ENCODE results near the gene NDUFV1.

DNA sequence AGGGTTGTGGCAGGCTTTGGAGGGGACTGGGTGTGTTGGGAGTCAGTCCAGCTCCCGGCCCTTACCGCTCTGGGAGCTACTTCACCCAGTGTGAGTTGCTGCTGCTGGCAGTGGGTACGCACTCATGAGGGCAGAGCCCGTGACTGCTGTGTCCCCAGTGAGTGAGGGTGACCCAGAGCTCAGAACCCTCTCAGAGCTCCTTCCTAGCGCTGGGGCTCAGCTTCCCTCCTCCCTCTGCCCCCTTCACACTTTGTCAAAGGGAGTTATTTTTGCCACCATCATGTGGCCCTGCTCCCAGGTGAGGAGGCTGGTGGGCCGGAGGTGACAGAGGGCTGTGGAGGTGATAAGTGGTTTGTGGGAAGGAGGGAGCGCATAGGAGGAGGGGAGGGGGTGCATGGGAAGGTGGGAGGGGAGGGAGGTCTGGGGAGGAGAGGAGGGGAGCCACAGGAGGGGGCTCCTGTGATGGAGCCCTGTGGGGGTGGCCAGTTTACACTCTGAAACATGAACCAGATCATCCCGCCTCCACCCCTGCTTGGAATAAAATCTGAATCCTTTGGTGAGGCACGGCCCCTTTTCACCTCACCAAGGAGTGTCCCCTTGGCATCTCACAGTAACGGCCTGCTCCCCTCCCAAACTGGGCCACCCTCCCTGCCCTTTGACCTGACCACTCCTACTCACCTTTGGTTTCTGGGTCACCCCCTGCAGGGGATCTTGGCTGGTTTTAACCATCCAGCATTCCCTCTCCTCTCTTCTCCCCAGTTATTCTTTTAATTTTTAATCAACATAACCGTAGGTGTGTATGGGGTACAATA is 9.9 kb downstream of the NDUFV1 start:
- TF ChIP-seq EP300 (IDR thresholded peaks at IDR 0.05) = no peak
- TF ChIP-seq, protein P1, sequence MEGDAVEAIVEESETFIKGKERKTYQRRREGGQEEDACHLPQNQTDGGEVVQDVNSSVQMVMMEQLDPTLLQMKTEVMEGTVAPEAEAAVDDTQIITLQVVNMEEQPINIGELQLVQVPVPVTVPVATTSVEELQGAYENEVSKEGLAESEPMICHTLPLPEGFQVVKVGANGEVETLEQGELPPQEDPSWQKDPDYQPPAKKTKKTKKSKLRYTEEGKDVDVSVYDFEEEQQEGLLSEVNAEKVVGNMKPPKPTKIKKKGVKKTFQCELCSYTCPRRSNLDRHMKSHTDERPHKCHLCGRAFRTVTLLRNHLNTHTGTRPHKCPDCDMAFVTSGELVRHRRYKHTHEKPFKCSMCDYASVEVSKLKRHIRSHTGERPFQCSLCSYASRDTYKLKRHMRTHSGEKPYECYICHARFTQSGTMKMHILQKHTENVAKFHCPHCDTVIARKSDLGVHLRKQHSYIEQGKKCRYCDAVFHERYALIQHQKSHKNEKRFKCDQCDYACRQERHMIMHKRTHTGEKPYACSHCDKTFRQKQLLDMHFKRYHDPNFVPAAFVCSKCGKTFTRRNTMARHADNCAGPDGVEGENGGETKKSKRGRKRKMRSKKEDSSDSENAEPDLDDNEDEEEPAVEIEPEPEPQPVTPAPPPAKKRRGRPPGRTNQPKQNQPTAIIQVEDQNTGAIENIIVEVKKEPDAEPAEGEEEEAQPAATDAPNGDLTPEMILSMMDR (IDR thresholded peaks at IDR 0.05) = no peak
- TF ChIP-seq POLR2AphosphoS5 (IDR thresholded peaks at IDR 0.05) = no peak

Measured in sigmoid colon (tissue), 4 donors.